ENCODE measurements around the gene SNX33. TPM values are rescaled to one million over a fixed set of nuclear protein-coding genes. Genes with fewer than 3 reads are reported as not detected.

Gene SNX33
- total and polyA plus RNA-seq, 2 of the 13 experiments (the other 11 are each of a cell fraction or from before 2014, with no cell fraction given) = 11.0 to 11.6 TPM

DNA sequence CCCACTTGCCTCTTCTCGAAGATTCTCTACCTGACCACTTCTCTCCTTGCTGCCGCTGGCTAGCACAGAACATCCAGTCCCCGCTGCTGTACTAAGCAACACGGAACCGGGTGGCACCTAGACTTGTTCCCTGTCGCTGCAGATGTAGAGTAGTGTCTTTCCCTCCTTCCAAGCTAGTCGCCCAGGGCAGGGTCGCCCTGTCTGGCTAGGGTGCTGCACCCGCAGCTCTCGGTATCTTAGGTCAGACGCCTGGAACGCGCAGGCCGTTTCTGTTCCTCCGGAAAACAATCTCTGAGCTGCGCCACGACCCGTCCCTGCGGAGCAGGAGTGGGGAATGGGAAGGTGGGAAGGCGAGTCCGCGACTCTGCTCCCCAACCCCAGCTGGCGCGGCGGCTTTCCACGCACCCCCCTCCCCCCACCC, 758 bp upstream of the SNX33 start (continued):
- no peak for TF ChIP-seq ZNF83 (CRISPR knock-in tag; IDR thresholded peaks at IDR 0.05; ENCODE audit: borderline replicate concordance)
- no peak for TF ChIP-seq ZNF101 (CRISPR knock-in tag; IDR thresholded peaks at IDR 0.05; ENCODE audit: borderline replicate concordance, low read depth)
- TF ChIP-seq, protein P1, sequence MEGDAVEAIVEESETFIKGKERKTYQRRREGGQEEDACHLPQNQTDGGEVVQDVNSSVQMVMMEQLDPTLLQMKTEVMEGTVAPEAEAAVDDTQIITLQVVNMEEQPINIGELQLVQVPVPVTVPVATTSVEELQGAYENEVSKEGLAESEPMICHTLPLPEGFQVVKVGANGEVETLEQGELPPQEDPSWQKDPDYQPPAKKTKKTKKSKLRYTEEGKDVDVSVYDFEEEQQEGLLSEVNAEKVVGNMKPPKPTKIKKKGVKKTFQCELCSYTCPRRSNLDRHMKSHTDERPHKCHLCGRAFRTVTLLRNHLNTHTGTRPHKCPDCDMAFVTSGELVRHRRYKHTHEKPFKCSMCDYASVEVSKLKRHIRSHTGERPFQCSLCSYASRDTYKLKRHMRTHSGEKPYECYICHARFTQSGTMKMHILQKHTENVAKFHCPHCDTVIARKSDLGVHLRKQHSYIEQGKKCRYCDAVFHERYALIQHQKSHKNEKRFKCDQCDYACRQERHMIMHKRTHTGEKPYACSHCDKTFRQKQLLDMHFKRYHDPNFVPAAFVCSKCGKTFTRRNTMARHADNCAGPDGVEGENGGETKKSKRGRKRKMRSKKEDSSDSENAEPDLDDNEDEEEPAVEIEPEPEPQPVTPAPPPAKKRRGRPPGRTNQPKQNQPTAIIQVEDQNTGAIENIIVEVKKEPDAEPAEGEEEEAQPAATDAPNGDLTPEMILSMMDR (CRISPR knock-in tag; IDR thresholded peaks at IDR 0.05) = no peak
- no peak for TF ChIP-seq JARID2 (CRISPR knock-in tag; IDR thresholded peaks at IDR 0.05; ENCODE audit: insufficient replicate concordance)
- TF ChIP-seq, protein P2, sequence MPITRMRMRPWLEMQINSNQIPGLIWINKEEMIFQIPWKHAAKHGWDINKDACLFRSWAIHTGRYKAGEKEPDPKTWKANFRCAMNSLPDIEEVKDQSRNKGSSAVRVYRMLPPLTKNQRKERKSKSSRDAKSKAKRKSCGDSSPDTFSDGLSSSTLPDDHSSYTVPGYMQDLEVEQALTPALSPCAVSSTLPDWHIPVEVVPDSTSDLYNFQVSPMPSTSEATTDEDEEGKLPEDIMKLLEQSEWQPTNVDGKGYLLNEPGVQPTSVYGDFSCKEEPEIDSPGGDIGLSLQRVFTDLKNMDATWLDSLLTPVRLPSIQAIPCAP (CRISPR knock-in tag; IDR thresholded peaks at IDR 0.05; ENCODE audit: low read depth) = no peak
- no peak for TF ChIP-seq RARG (CRISPR knock-in tag; IDR thresholded peaks at IDR 0.05; ENCODE audit: low read depth)
- TF ChIP-seq GLI4 (CRISPR knock-in tag; IDR thresholded peaks at IDR 0.05; ENCODE audit: borderline replicate concordance) = 0 out of 2 replicates have a peak, but pooled peaks have one; percentile 65
- no peak for TF ChIP-seq NR3C1 (CRISPR knock-in tag; IDR thresholded peaks at IDR 0.05)
- 0 out of 2 replicates have a peak, but pooled peaks have one; percentile 25 for TF ChIP-seq ZNF616 (CRISPR knock-in tag; IDR thresholded peaks at IDR 0.05; ENCODE audit: low read depth)
- TF ChIP-seq, protein P3, sequence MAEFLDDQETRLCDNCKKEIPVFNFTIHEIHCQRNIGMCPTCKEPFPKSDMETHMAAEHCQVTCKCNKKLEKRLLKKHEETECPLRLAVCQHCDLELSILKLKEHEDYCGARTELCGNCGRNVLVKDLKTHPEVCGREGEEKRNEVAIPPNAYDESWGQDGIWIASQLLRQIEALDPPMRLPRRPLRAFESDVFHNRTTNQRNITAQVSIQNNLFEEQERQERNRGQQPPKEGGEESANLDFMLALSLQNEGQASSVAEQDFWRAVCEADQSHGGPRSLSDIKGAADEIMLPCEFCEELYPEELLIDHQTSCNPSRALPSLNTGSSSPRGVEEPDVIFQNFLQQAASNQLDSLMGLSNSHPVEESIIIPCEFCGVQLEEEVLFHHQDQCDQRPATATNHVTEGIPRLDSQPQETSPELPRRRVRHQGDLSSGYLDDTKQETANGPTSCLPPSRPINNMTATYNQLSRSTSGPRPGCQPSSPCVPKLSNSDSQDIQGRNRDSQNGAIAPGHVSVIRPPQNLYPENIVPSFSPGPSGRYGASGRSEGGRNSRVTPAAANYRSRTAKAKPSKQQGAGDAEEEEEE (CRISPR knock-in tag; IDR thresholded peaks at IDR 0.05; ENCODE audit: borderline replicate concordance) = no peak
- no peak for TF ChIP-seq ZNF350 (CRISPR knock-in tag; IDR thresholded peaks at IDR 0.05; ENCODE audit: borderline replicate concordance, low read depth)
- no peak for TF ChIP-seq ZNF446 (CRISPR knock-in tag; IDR thresholded peaks at IDR 0.05)
- no peak for TF ChIP-seq ERF (CRISPR knock-in tag; IDR thresholded peaks at IDR 0.05)
- no peak for TF ChIP-seq AGO2 (optimal IDR thresholded peaks at IDR 0.05; ENCODE audit: low read depth, low read length)
- TF ChIP-seq TEAD3 (CRISPR knock-in tag; optimal IDR thresholded peaks at IDR 0.05; ENCODE audit: borderline replicate concordance) = no peak
- no peak for TF ChIP-seq MEF2D (CRISPR knock-in tag; IDR thresholded peaks at IDR 0.05)
- no peak for TF ChIP-seq SKI (IDR thresholded peaks at IDR 0.05; ENCODE audit: partially characterized antibody)
- TF ChIP-seq, protein P4, sequence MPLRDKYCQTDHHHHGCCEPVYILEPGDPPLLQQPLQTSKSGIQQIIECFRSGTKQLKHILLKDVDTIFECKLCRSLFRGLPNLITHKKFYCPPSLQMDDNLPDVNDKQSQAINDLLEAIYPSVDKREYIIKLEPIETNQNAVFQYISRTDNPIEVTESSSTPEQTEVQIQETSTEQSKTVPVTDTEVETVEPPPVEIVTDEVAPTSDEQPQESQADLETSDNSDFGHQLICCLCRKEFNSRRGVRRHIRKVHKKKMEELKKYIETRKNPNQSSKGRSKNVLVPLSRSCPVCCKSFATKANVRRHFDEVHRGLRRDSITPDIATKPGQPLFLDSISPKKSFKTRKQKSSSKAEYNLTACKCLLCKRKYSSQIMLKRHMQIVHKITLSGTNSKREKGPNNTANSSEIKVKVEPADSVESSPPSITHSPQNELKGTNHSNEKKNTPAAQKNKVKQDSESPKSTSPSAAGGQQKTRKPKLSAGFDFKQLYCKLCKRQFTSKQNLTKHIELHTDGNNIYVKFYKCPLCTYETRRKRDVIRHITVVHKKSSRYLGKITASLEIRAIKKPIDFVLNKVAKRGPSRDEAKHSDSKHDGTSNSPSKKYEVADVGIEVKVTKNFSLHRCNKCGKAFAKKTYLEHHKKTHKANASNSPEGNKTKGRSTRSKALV (CRISPR knock-in tag; IDR thresholded peaks at IDR 0.05) = no peak
- TF ChIP-seq ZNF788 (CRISPR knock-in tag; IDR thresholded peaks at IDR 0.05; ENCODE audit: borderline replicate concordance) = 0 out of 2 replicates have a peak, but pooled peaks have one; percentile 57
- TF ChIP-seq BORCS8-MEF2B (CRISPR knock-in tag; IDR thresholded peaks at IDR 0.05) = no peak
- TF ChIP-seq, protein P5, sequence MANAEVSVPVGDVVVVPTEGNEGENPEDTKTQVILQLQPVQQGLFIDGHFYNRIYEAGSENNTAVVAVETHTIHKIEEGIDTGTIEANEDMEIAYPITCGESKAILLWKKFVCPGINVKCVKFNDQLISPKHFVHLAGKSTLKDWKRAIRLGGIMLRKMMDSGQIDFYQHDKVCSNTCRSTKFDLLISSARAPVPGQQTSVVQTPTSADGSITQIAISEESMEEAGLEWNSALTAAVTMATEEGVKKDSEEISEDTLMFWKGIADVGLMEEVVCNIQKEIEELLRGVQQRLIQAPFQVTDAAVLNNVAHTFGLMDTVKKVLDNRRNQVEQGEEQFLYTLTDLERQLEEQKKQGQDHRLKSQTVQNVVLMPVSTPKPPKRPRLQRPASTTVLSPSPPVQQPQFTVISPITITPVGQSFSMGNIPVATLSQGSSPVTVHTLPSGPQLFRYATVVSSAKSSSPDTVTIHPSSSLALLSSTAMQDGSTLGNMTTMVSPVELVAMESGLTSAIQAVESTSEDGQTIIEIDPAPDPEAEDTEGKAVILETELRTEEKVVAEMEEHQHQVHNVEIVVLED (CRISPR knock-in tag; IDR thresholded peaks at IDR 0.05; ENCODE audit: borderline replicate concordance) = no peak
